CD14-positive monocyte (primary cell): ENCODE data around the gene TOR1B. TPM values are rescaled to one million over a fixed set of nuclear protein-coding genes. Genes with fewer than 3 reads are reported as not detected.

Source experiments
- DNase-seq, 3 donors: peaks; one replicate each; pipeline ENCODE4 v3.0.0-alpha.2; 2011 to 2022
- H2AFZ ChIP-seq: 2 replicates; pipeline ENCODE4 v1.6.0; 2012; ENCODE audit warnings: mild to moderate bottlenecking, low read depth, low read length, inconsistent platforms; ENCODE audit not compliant: insufficient read depth, poor library complexity, severe bottlenecking
- H3K27ac ChIP-seq, 2 donors: 1 replicate in 1 of 2; 2 replicates in 1 of 2; pipeline ENCODE4 v1.5.1; 2012 to 2013; ENCODE audit warnings: low read length in 2 of 2, control low read depth in 1 of 2, inconsistent platforms in 1 of 2, low read depth in 1 of 2, mild to moderate bottlenecking in 1 of 2
- H3K27me3 ChIP-seq, 2 donors: one replicate each; pipeline versions ENCODE4 v1.6.0 to v1.6.1; 2011 to 2013; ENCODE audit warnings: low read length in 2 of 2; ENCODE audit not compliant: control insufficient read depth in 2 of 2, insufficient read depth in 2 of 2
- H3K36me3 ChIP-seq, 2 donors: replicated peaks in 1 of 2; 1 replicate in 1 of 2; 2 replicates in 1 of 2; pipeline versions ENCODE4 v1.5.1 to v1.6.1; 2012 to 2013; ENCODE audit warnings: low read length in 2 of 2, control low read depth in 1 of 2, inconsistent platforms in 1 of 2, mild to moderate bottlenecking in 1 of 2; ENCODE audit not compliant: insufficient read depth in 2 of 2, control insufficient read depth in 1 of 2
- H3K4me1 ChIP-seq, 2 donors: 1 replicate in 1 of 2; 2 replicates in 1 of 2; pipeline versions ENCODE4 v1.5.1 to v1.6.1; 2012 to 2013; ENCODE audit warnings: low read length in 2 of 2, control low read depth in 1 of 2, inconsistent platforms in 1 of 2, mild to moderate bottlenecking in 1 of 2, moderate library complexity in 1 of 2; ENCODE audit not compliant: insufficient read depth in 2 of 2, control insufficient read depth in 1 of 2
- H3K4me2 ChIP-seq: replicated peaks from 2 replicates; pipeline ENCODE3; 2012; ENCODE audit warnings: low read length, moderate library complexity, mild to moderate bottlenecking; ENCODE audit not compliant: poor library complexity, severe bottlenecking; ENCODE audit errors: extremely low read depth
- H3K4me3 ChIP-seq, 3 experiments: fragments of 200-600 bp in 1 of 3; sonication (generic) in 1 of 3; replicated peaks in 1 of 3; 1 replicate in 2 of 3; 2 replicates in 1 of 3; pipeline ENCODE4 v1.5.1; 2011 to 2013; ENCODE audit warnings: low read length in 3 of 3, mild to moderate bottlenecking in 3 of 3, control low read depth in 2 of 3, low read depth in 2 of 3, inconsistent platforms in 1 of 3, moderate library complexity in 1 of 3
- H3K79me2 ChIP-seq: 2 replicates; pipeline ENCODE4 v1.6.0; 2012; ENCODE audit warnings: mild to moderate bottlenecking, control low read depth, inconsistent platforms, low read length, moderate library complexity; ENCODE audit not compliant: insufficient read depth
- H3K9ac ChIP-seq: 2 replicates; pipeline ENCODE4 v1.6.0; 2017; ENCODE audit warnings: low read length, mild to moderate bottlenecking; ENCODE audit not compliant: insufficient read depth, poor library complexity, severe bottlenecking
- H3K9me3 ChIP-seq, 2 donors: replicated peaks in 1 of 2; 1 replicate in 1 of 2; 2 replicates in 1 of 2; pipeline versions ENCODE4 v1.5.1 to v1.6.1; 2012 to 2013; ENCODE audit warnings: low read length in 2 of 2, control low read depth in 1 of 2; ENCODE audit not compliant: control insufficient read depth in 1 of 2, insufficient read depth in 1 of 2
- H4K20me1 ChIP-seq: 2 replicates; pipeline ENCODE4 v1.6.0; 2012; ENCODE audit warnings: mild to moderate bottlenecking, low read length, control low read depth, moderate library complexity; ENCODE audit not compliant: insufficient read depth
- H3K27ac Mint-ChIP-seq, 7 donors: one replicate each; pipeline ENCODE4 v1.8.0; 2020; ENCODE audit warnings: mild to moderate bottlenecking in 7 of 7, mixed read lengths in 7 of 7, moderate library complexity in 6 of 7, inconsistent platforms in 2 of 7
- H3K27me3 Mint-ChIP-seq, 3 donors: one replicate each; pipeline ENCODE4 v1.8.0; 2021 to 2022; ENCODE audit warnings: low read depth in 3 of 3, mild to moderate bottlenecking in 3 of 3, mixed read lengths in 3 of 3, moderate library complexity in 3 of 3, inconsistent platforms in 1 of 3
- H3K36me3 Mint-ChIP-seq, 2 donors: one replicate each; pipeline ENCODE4 v1.8.0; 2020; ENCODE audit warnings: mixed read lengths in 2 of 2, inconsistent platforms in 1 of 2, mild to moderate bottlenecking in 1 of 2
- H3K4me1 Mint-ChIP-seq: one replicate; pipeline ENCODE4 v1.8.0; 2020; ENCODE audit warnings: mild to moderate bottlenecking, mixed read lengths
- H3K4me3 Mint-ChIP-seq, 2 donors: one replicate each; pipeline ENCODE4 v1.8.0; 2020; ENCODE audit warnings: mild to moderate bottlenecking in 2 of 2, mixed read lengths in 2 of 2, moderate library complexity in 1 of 2
- H3K9me3 Mint-ChIP-seq, 7 donors: one replicate each; pipeline ENCODE4 v1.8.0; 2020 to 2022; ENCODE audit warnings: mixed read lengths in 7 of 7, mild to moderate bottlenecking in 6 of 7, moderate library complexity in 6 of 7, inconsistent platforms in 2 of 7
- CTCF ChIP-seq: fragments of 200-600 bp; IDR thresholded peaks from one replicate; pipeline ENCODE4 v1.8.0; 2022; ENCODE audit warnings: antibody characterized with exemption, mild to moderate bottlenecking
- WGBS: methylation state at CpG from one replicate; pipeline ENCODE4 v1.1.5; 2013; ENCODE audit warnings: missing lambda C conversion rate; ENCODE audit not compliant: insufficient coverage; 5-methylcytosine and 5-hydroxymethylcytosine counted together
- intact Hi-C, 2 donors: fragments of 100-400 bp; cut with micrococcal nuclease; formaldehyde crosslinking; loops; one replicate each; pipeline versions ENCODE4 v1.15.0 to v1.15.1; 2023
- polyA plus RNA-seq, 3 donors: library from polyadenylated mRNA; depleted of rRNA in 1 of 3; unstranded in 2 of 3; stranded (reverse) in 1 of 3; fragments of 300-500 nt in 2 of 3; fragments of >200 nt in 1 of 3; fragmentation: Illumina TruSeq in 2 of 3; gene quantifications; 1 replicate in 2 of 3; 2 replicates in 1 of 3; pipeline ENCODE4 v1.2.3, GENCODE V29; 2012 to 2021

The TOR1B gene
- polyA plus RNA-seq, 3 donors, result 15.8 to 22.5 (median 18.0) TPM

- TF ChIP-seq CTCF, result no peak
- peaks cover 76 to 92% of the 10 kb centered on the region in 2 donors for H3K36me3 Mint-ChIP-seq
- no peak for DNase-seq
- Histone ChIP-seq H2AFZ (no peak overlapping the region), H3K79me2 (peaks cover 66% of the 10 kb centered on the region), H3K4me1 (peaks cover 20 to 24% of the 10 kb centered on the region in 2 donors), H3K27me3 (no peaks in the 10 kb centered on the region), H4K20me1 (peaks cover 71% of the 10 kb centered on the region), H3K36me3 (peaks cover 78 to 90% of the 10 kb centered on the region in 2 donors), H3K9ac (no peak overlapping the region), H3K9me3 (no peaks in the 10 kb centered on the region), H3K4me3 (no peak overlapping the region), H3K4me2 (no peak overlapping the region), H3K27ac (no peak overlapping the region)
- no peaks in the 10 kb centered on the region for H3K27me3 Mint-ChIP-seq
- intact Hi-C loops, result no loop called here
- H3K4me1 Mint-ChIP-seq, result peaks cover 25% of the 10 kb centered on the region
- no peak overlapping the region for H3K4me3 Mint-ChIP-seq
- peak overlapping the region in 2 of 7 donors; percentile 57 to 70 for H3K27ac Mint-ChIP-seq
- WGBS, result 88% methylated on average over 16 of the region's 17 CpGs
- H3K9me3 Mint-ChIP-seq, result no peaks in the 10 kb centered on the region
Measured at GRCh38 chr9:129814432-129815223, 11.6 kb downstream of the TOR1B start.

- no peak overlapping the region for H3K9ac ChIP-seq
Measured at GRCh38 chr9:129815278-129815677, 12.3 kb downstream of the TOR1B start.

More at GRCh38 chr9:129815278-129815677, 12.3 kb downstream of the TOR1B start:
- H3K4me3 Mint-ChIP-seq, result no peak overlapping the region
- Histone ChIP-seq H3K4me2 (no peak overlapping the region), H3K27ac (peak overlapping the region in 1 of 2 donors; percentile 20), H2AFZ (no peak overlapping the region), H3K9me3 (no peaks in the 10 kb centered on the region), H3K27me3 (no peaks in the 10 kb centered on the region), H3K36me3 (peaks cover 74 to 88% of the 10 kb centered on the region in 2 donors), H3K4me1 (peaks cover 20 to 24% of the 10 kb centered on the region in 2 donors), H3K79me2 (peaks cover 64% of the 10 kb centered on the region), H3K4me3 (no peak overlapping the region), H4K20me1 (peaks cover 65% of the 10 kb centered on the region)
- 94% methylated on average over 11 of the region's 11 CpGs for WGBS
- TF ChIP-seq CTCF, result no peak
- DNase-seq, result no peak
- peaks cover 25% of the 10 kb centered on the region for H3K4me1 Mint-ChIP-seq
- H3K36me3 Mint-ChIP-seq, result peaks cover 74 to 90% of the 10 kb centered on the region in 2 donors
- intact Hi-C loops, result no loop called here
- H3K27ac Mint-ChIP-seq, result peak overlapping the region in 3 of 7 donors; percentile 55 to 64 (median 57)
- H3K27me3 Mint-ChIP-seq, result no peaks in the 10 kb centered on the region
- H3K9me3 Mint-ChIP-seq, result no peaks in the 10 kb centered on the region
